Liver (tissue), 3 donors: ENCODE results near the gene AFF4.

ENCODE experiments used
- CTCF ChIP-seq: fragments of 150-350 bp; IDR thresholded peaks from 2 replicates; pipeline ENCODE4 v1.5.1; 2017; ENCODE audit warnings: improper control_type of control experiment, low read depth, low read length; ENCODE audit not compliant: missing input control
- EGR1 ChIP-seq, 2 donors: IDR thresholded peaks; 2 replicates each; pipeline ENCODE4 v1.6.1; 2016 to 2018; ENCODE audit warnings: antibody characterized with exemption in 2 of 2, low read depth in 2 of 2
- GABPA ChIP-seq, 2 donors: IDR thresholded peaks in 1 of 2; conservative IDR thresholded peaks in 1 of 2; 2 replicates each; pipeline ENCODE4 v1.6.1; 2016; ENCODE audit warnings: antibody characterized with exemption in 2 of 2, mild to moderate bottlenecking in 1 of 2, moderate library complexity in 1 of 2
- donor health status: healthy.
- donor health status: healthy.

GRCh38 chr5:132856011-132856410 lies 107.4 kb downstream of the AFF4 start:
- TF ChIP-seq CTCF (no peak), EGR1 (IDR thresholded peaks at IDR 0.05; ENCODE audit: low read depth in 2 of 2) (no peak), GABPA (IDR thresholded peaks at IDR 0.05 in 1 of 2, conservative IDR thresholded peaks at IDR 0.05 in 1 of 2) (no peak)
